HepG2 (cell line): ENCODE results near the gene HSPB2. TPM values are rescaled to one million over a fixed set of nuclear protein-coding genes. Genes with fewer than 3 reads are reported as not detected.

Source experiments
- ATAC-seq: fragments of 200-7000 bp; cut with Tn5 transposase; 3 replicates; pipeline ENCODE4 v1.9.1; 2020; ENCODE audit warnings: mild to moderate bottlenecking, moderate library complexity
- BruUV-seq: library from RNA; stranded (reverse); fragments of 400-500 nt; replicated peaks from 2 replicates; lab custom pipeline; 2021; lab: Mats Ljungman, UMichigan
- CTCF ChIA-PET: fragments of 300-600 bp; formaldehyde crosslinking; extraction: SDS; loops from one replicate; lab custom pipeline; 2021; ENCODE audit warnings: low total read pairs, inconsistent platforms, low intra/inter-chr PET ratio; lab: Yijun Ruan, JAX
- POLR2A ChIA-PET: fragments of 350-600 bp; sonication (Branson Sonifier 250); formaldehyde crosslinking; loops from one replicate; lab custom pipeline; 2020; ENCODE audit warnings: antibody characterized with exemption, inconsistent platforms; lab: Yijun Ruan, JAX
- DNase-seq: peaks from one replicate; pipeline ENCODE4 v3.0.0-alpha.2; 2015; ENCODE audit warnings: low spot score
- FAIRE-seq: peaks from 3 replicates; lab custom pipeline; 2011; peaks lifted over from hg19 to GRCh38; lab: Jason Lieb, UNC
- H2AFZ ChIP-seq: one replicate; pipeline ENCODE4 v1.6.1; 2011; ENCODE audit warnings: low read length, inconsistent platforms
- H3K27ac ChIP-seq: fragments of 300-600 bp; 3 replicates; pipeline ENCODE4 v1.8.0; 2011; ENCODE audit warnings: mixed run types, mild to moderate bottlenecking, mixed read lengths, low read length, inconsistent platforms; ENCODE audit not compliant: insufficient read depth; ENCODE audit errors: extremely low read length
- H3K27me3 ChIP-seq, 2 experiments: fragments of 200-600 bp in 1 of 2; 2 replicates in 1 of 2; 3 replicates in 1 of 2; pipeline versions ENCODE4 v1.6.0 to v1.8.0; 2011; ENCODE audit warnings: low read length in 2 of 2, mild to moderate bottlenecking in 2 of 2, moderate library complexity in 2 of 2, inconsistent platforms in 1 of 2; ENCODE audit not compliant: insufficient read depth in 2 of 2, control insufficient read depth in 1 of 2
- H3K36me3 ChIP-seq, 2 experiments: fragments of 200-600 bp in 1 of 2; replicated peaks in 1 of 2; 2 replicates in 1 of 2; 3 replicates in 1 of 2; pipeline versions ENCODE4 v1.5.1 to v1.8.0; 2011; ENCODE audit warnings: low read length in 2 of 2, inconsistent platforms in 1 of 2; ENCODE audit not compliant: insufficient read depth in 2 of 2, control insufficient read depth in 1 of 2
- H3K4me1 ChIP-seq: 2 replicates; pipeline ENCODE4 v1.5.1; 2012; ENCODE audit warnings: low read length, inconsistent platforms; ENCODE audit not compliant: insufficient read depth
- H3K4me2 ChIP-seq: 2 replicates; pipeline ENCODE4 v1.6.0; 2011; ENCODE audit warnings: low read depth, low read length, inconsistent platforms
- H3K4me3 ChIP-seq, 3 experiments: fragments of 200-600 bp in 1 of 3; sonication (generic), shearing (Covaris generic) in 1 of 3; replicated peaks in 1 of 3; 2 replicates each; pipeline ENCODE4 v1.5.1; 2011 to 2016; ENCODE audit warnings: low read length in 3 of 3, inconsistent platforms in 2 of 3, low read depth in 2 of 3, mild to moderate bottlenecking in 2 of 3, control low read depth in 1 of 3, mixed read lengths in 1 of 3; ENCODE audit not compliant: insufficient read depth in 1 of 3
- H3K79me2 ChIP-seq: one replicate; pipeline ENCODE4 v1.6.1; 2011; ENCODE audit warnings: low read length, inconsistent platforms; ENCODE audit not compliant: insufficient read depth
- H3K9ac ChIP-seq: 2 replicates; pipeline ENCODE4 v1.6.0; 2011; ENCODE audit warnings: mild to moderate bottlenecking, low read depth, low read length, inconsistent platforms; ENCODE audit not compliant: insufficient read depth
- H3K9me3 ChIP-seq: 2 replicates; pipeline ENCODE4 v1.5.1; 2012; ENCODE audit warnings: mild to moderate bottlenecking, low read length
- H4K20me1 ChIP-seq: 2 replicates; pipeline ENCODE4 v1.6.0; 2011; ENCODE audit warnings: inconsistent platforms, mild to moderate bottlenecking, low read length, moderate library complexity; ENCODE audit not compliant: insufficient read depth
- ARNTL ChIP-seq: sonication (generic); formaldehyde crosslinking; IDR thresholded peaks from 2 replicates; pipeline ENCODE4 v1.4.0; 2020; ENCODE audit warnings: mild to moderate bottlenecking, missing genetic modification reagents
- CBX5 ChIP-seq: sonication (generic); formaldehyde crosslinking; IDR thresholded peaks from 2 replicates; pipeline ENCODE4 v1.4.0; 2020; ENCODE audit warnings: missing genetic modification reagents, borderline replicate concordance
- CREB1 ChIP-seq, 2 experiments: fragments of 450-650 bp in 1 of 2; IDR thresholded peaks; 2 replicates each; pipeline ENCODE4 v1.6.1; 2016 to 2017; ENCODE audit warnings: control low read depth in 1 of 2, mild to moderate bottlenecking in 1 of 2, missing compliant biosample characterization in 1 of 2, missing genetic modification characterization in 1 of 2
- DPF2 ChIP-seq: sonication (generic); formaldehyde crosslinking; IDR thresholded peaks from 2 replicates; pipeline ENCODE4 v1.4.0; 2020; ENCODE audit warnings: mild to moderate bottlenecking, low read depth, missing genetic modification reagents, borderline replicate concordance
- FOXC1 ChIP-seq: sonication (generic); formaldehyde crosslinking; IDR thresholded peaks from 2 replicates; pipeline ENCODE4 v1.8.0; 2022; ENCODE audit warnings: mild to moderate bottlenecking, missing genetic modification reagents, borderline replicate concordance
- HIVEP1 ChIP-seq: sonication (generic); formaldehyde crosslinking; IDR thresholded peaks from 2 replicates; pipeline ENCODE4 v1.4.0; 2020; ENCODE audit warnings: mild to moderate bottlenecking, missing genetic modification reagents
- HOXA5 ChIP-seq: sonication (generic); formaldehyde crosslinking; IDR thresholded peaks from 2 replicates; pipeline ENCODE4 v1.4.0; 2020; ENCODE audit warnings: missing genetic modification reagents
- KLF16 ChIP-seq, 2 experiments: sonication (generic) in 1 of 2; formaldehyde crosslinking in 1 of 2; IDR thresholded peaks; 2 replicates each; pipeline versions ENCODE4 v1.6.1 to v1.8.0; 2016 to 2023; ENCODE audit warnings: missing genetic modification reagents in 2 of 2, missing compliant biosample characterization in 1 of 2
- MEF2D ChIP-seq: sonication (generic); formaldehyde crosslinking; IDR thresholded peaks from 2 replicates; pipeline ENCODE4 v1.5.1; 2020; ENCODE audit warnings: mild to moderate bottlenecking, missing genetic modification reagents
- NFIC ChIP-seq: IDR thresholded peaks from 2 replicates; pipeline ENCODE4 v1.6.1; 2012; ENCODE audit warnings: mild to moderate bottlenecking, low read length, inconsistent platforms
- POLR2A ChIP-seq, 2 experiments: IDR thresholded peaks; 2 replicates each; pipeline ENCODE4 v1.6.1; 2011; ENCODE audit warnings: low read depth in 2 of 2, low read length in 2 of 2, mild to moderate bottlenecking in 1 of 2, moderate library complexity in 1 of 2; ENCODE audit not compliant: insufficient read depth in 1 of 2
- SRSF9 ChIP-seq: fragments of 200-400 bp; formaldehyde crosslinking; IDR thresholded peaks from 2 replicates; pipeline ENCODE4 v1.6.1; 2018; ENCODE audit warnings: borderline replicate concordance, mild to moderate bottlenecking, low read depth, low read length; ENCODE audit not compliant: insufficient read depth, poor library complexity, severe bottlenecking
- SSRP1 ChIP-seq: IDR thresholded peaks from 2 replicates; pipeline ENCODE4 v1.6.1; 2016; ENCODE audit warnings: control low read depth
- TARDBP ChIP-seq: sonication (generic); formaldehyde crosslinking; IDR thresholded peaks from 2 replicates; pipeline ENCODE4 v1.8.0; 2022; ENCODE audit warnings: mild to moderate bottlenecking, missing genetic modification reagents
- TBL1XR1 ChIP-seq: fragments of 150-350 bp; IDR thresholded peaks from 2 replicates; pipeline ENCODE4 v1.6.1; 2014; ENCODE audit warnings: borderline replicate concordance, low read length; ENCODE audit not compliant: partially characterized antibody
- ZBTB8A ChIP-seq: sonication (generic); formaldehyde crosslinking; IDR thresholded peaks from 2 replicates; pipeline ENCODE4 v1.4.0; 2020; ENCODE audit warnings: mild to moderate bottlenecking, low read depth, missing genetic modification reagents, borderline replicate concordance
- ZNF136 ChIP-seq: sonication (generic); formaldehyde crosslinking; IDR thresholded peaks from 2 replicates; pipeline ENCODE4 v1.8.1; 2022; ENCODE audit warnings: low read depth, mild to moderate bottlenecking, moderate library complexity, missing genetic modification reagents
- ZNF207 ChIP-seq: fragments of 450-650 bp; IDR thresholded peaks from 2 replicates; pipeline ENCODE4 v1.6.1; 2016; ENCODE audit warnings: antibody characterized with exemption, borderline replicate concordance
- ZNF431 ChIP-seq: sonication (generic); formaldehyde crosslinking; IDR thresholded peaks from 2 replicates; pipeline ENCODE4 v1.9.0; 2022; ENCODE audit warnings: missing genetic modification reagents, low read depth, mild to moderate bottlenecking, borderline replicate concordance
- ZNF530 ChIP-seq: sonication (generic); formaldehyde crosslinking; IDR thresholded peaks from 2 replicates; pipeline ENCODE4 v1.5.0; 2020; ENCODE audit warnings: low read depth, mild to moderate bottlenecking, missing genetic modification reagents
- ZNF605 ChIP-seq: sonication (generic); formaldehyde crosslinking; IDR thresholded peaks from 2 replicates; pipeline ENCODE4 v1.8.0; 2022; ENCODE audit warnings: mild to moderate bottlenecking, missing genetic modification reagents
- ZNF709 ChIP-seq: sonication (generic); formaldehyde crosslinking; IDR thresholded peaks from 2 replicates; pipeline ENCODE4 v1.5.0; 2020; ENCODE audit warnings: mild to moderate bottlenecking, missing genetic modification reagents
- ZNF816 ChIP-seq: sonication (generic); formaldehyde crosslinking; IDR thresholded peaks from 2 replicates; pipeline ENCODE4 v1.8.0; 2022; ENCODE audit warnings: missing genetic modification reagents, mild to moderate bottlenecking, borderline replicate concordance
- WGBS: methylation state at CpG from one replicate; pipeline ENCODE4 v1.1.6; 2017; ENCODE audit warnings: low lambda C conversion rate; 5-methylcytosine and 5-hydroxymethylcytosine counted together
- in situ Hi-C: cut with HindIII; loops from 2 replicates; pipeline ENCODE4 v1.10.0; 2017; ENCODE audit warnings: low pct_unique_long_range_greater_than_20kb; ENCODE audit not compliant: extremely low pct_ligation_motif_present
- intact Hi-C: fragments of 100-400 bp; cut with micrococcal nuclease; formaldehyde crosslinking; loops from one replicate; pipeline ENCODE4 v1.10.0; 2022; ENCODE audit not compliant: unreplicated experiment
- polyA plus RNA-seq, 8 experiments: library from polyadenylated mRNA; depleted of rRNA in 3 of 8; stranded (reverse) in 7 of 8; unstranded in 1 of 8; fragments of >200 nt; fragmentation: Illumina TruSeq in 4 of 8; extraction: Trizol in 4 of 8; gene quantifications; 2 replicates each; pipeline versions ENCODE4 v1.2.1 to v1.2.3, GENCODE V29; 2011 to 2016; ENCODE audit warnings: low read depth in 4 of 8, missing spikeins in 1 of 8, mixed read lengths in 1 of 8; ENCODE audit not compliant: insufficient read depth in 1 of 8
- total RNA-seq, 5 experiments: library from RNA; depleted of rRNA; stranded (reverse); fragments of >200 nt; fragmentation: Illumina TruSeq; extraction: Trizol; gene quantifications; 2 replicates each; pipeline ENCODE4 v1.2.3, GENCODE V29; 2016; ENCODE audit warnings: low read depth in 1 of 5
- TF ChIP-seq, protein P1 (sequence below): sonication (generic); formaldehyde crosslinking; IDR thresholded peaks from 2 replicates; pipeline ENCODE4 v1.4.0; 2020; ENCODE audit warnings: low read depth, mild to moderate bottlenecking, missing genetic modification reagents

The HSPB2 gene
- total and polyA plus RNA-seq, 2 of the 13 experiments (the other 11 are each of a cell fraction or from before 2014, with no cell fraction given), result 0.04 TPM; not detected in 1

DNA sequence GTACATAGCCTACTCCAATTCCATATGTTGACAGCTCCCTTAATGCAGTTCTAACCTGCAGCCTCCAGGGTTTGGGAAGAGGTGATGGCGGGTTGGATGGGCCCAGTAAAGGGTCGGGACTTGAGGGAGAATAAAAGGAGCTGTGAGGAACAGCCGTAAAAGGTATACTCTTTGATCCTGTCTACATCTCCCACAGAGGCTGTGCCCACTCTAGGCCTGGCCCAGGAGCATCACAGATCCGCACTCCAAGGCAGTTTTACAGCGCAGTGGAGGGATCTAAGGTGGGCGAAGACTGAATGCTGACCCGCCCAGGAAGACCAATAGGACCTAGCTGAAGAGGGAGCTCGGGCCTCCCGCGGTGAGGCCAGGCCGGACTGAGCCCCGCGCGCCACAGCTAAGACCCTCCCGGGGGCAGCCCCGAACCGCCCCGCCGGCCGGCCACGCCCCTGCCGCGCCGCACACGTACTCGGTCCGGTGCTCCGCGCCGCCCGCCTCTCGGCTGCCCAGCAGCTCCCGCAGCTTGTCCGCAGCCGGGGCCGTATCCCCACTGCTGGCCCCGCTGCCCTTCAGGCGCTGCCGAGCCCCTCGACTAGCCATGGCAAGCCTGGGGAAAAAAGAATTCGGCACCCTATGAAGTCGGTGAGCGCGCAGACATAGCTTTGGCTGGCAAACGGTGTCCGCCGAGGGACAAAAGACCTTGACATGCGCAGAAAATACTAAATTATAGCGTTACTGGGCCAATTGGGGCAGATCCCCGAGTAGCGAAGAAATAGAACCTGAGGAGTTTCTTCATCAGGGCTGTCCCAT, 41.4 kb upstream of the HSPB2 start, which contains the start of gene ALG9 (continued):
- no peak for TF ChIP-seq ZNF207
- TF ChIP-seq KLF16 (CRISPR knock-in tag; IDR thresholded peaks at IDR 0.05), result peak in 1 of 2 experiments; percentile 61; a peak in 1 of 4 replicates
- TF ChIP-seq POLR2A (IDR thresholded peaks at IDR 0.05; ENCODE audit: insufficient read depth in 1 of 2, low read depth in 2 of 2, low read length in 2 of 2), result peak; percentile 57 to 62
- TF ChIP-seq ZBTB8A, result no peak
- no peak for TF ChIP-seq MEF2D (CRISPR knock-in tag)
- TF ChIP-seq TARDBP (CRISPR knock-in tag), result peak; percentile 65; the same call in 1 of the 2 replicates
- TF ChIP-seq TBL1XR1, result no peak
- TF ChIP-seq CBX5, result no peak
- TF ChIP-seq SSRP1, result no peak
- 0 out of 2 replicates have a peak, but pooled peaks have one; percentile 40 for TF ChIP-seq HIVEP1

DNA sequence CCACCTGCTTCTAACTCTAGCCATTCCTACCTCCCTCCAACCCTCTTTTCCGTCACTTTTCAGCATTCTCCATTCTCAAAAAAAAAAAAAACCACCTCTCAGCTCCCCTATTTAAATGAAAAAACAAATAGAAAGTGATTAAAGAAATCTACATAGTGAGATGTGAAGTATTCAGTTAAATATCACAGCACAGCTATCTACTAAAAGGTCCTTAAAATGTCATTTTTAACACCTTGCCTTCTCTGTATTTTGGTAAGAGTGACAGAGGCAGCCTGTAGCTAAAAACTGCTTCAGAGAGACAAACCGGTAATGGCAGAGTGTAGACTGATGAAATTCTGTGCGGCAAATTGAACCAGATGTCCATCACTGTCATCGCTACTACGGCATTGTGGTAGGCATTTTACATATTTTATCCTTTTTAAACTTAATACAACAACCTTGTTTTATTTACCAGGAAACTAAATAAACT, 40.8 kb upstream of the HSPB2 start:
- H3K4me1 ChIP-seq, result peaks cover 24% of the 10 kb centered on the region
- peak overlapping the region; percentile 92 for H3K27ac ChIP-seq
- in situ Hi-C loops, result no loop called here
- H3K4me3 ChIP-seq, result peak overlapping the region; percentile 94 to 98 (median 95)
- peaks cover 7 to 24% of the 10 kb centered on the region in 2 experiments; a peak in 4 of 5 replicates for H3K36me3 ChIP-seq
- TSS peak; percentile 78 for BruUV-seq
- intact Hi-C loops, result no loop called here
- ATAC-seq, result no peak
- 51% methylated on average over 5 of the region's 5 CpGs for WGBS
- no peak for FAIRE-seq
- H3K9me3 ChIP-seq, result no peaks in the 10 kb centered on the region
- CTCF ChIA-PET, result no interaction called here
- no peaks in the 10 kb centered on the region for H3K27me3 ChIP-seq
- DNase-seq, result no peak
- POLR2A ChIA-PET, result interaction anchor here (0.8 to 2.8 kb wide), 14 partner anchors 8 to 215 kb away, joined by 3 to 21 read pairs (median 6); partner anchors contain the start of genes C11orf52, CFAP68, PPP2R1B and SDHD
- peak overlapping the region; percentile 92 for H3K9ac ChIP-seq
- H4K20me1 ChIP-seq, result no peaks in the 10 kb centered on the region
- peak overlapping the region; percentile 95 for H2AFZ ChIP-seq
- H3K4me2 ChIP-seq, result peak overlapping the region; percentile 97
- H3K79me2 ChIP-seq, result peaks cover 4% of the 10 kb centered on the region
- TF ChIP-seq ZNF431 (CRISPR knock-in tag) (no peak), ZNF136 (CRISPR knock-in tag) (0 out of 2 replicates have a peak, but pooled peaks have one; percentile 9), DPF2 (CRISPR knock-in tag) (no peak), FOXC1 (CRISPR knock-in tag) (no peak), HOXA5 (CRISPR knock-in tag) (no peak), ZNF605 (no peak), ZNF709 (no peak), ZNF816 (CRISPR knock-in tag) (no peak; the same call in 1 of the 2 replicates), ZNF530 (CRISPR knock-in tag) (no peak), ARNTL (CRISPR knock-in tag) (no peak), NFIC (0 out of 2 replicates have a peak, but pooled peaks have one; percentile 31), SRSF9 (no peak), CREB1 (IDR thresholded peaks at IDR 0.05) (no peak), CREB1 (CRISPR knock-in tag; IDR thresholded peaks at IDR 0.05) (peak; percentile 55; the same call in 1 of the 2 replicates)
- TF ChIP-seq, protein P1, sequence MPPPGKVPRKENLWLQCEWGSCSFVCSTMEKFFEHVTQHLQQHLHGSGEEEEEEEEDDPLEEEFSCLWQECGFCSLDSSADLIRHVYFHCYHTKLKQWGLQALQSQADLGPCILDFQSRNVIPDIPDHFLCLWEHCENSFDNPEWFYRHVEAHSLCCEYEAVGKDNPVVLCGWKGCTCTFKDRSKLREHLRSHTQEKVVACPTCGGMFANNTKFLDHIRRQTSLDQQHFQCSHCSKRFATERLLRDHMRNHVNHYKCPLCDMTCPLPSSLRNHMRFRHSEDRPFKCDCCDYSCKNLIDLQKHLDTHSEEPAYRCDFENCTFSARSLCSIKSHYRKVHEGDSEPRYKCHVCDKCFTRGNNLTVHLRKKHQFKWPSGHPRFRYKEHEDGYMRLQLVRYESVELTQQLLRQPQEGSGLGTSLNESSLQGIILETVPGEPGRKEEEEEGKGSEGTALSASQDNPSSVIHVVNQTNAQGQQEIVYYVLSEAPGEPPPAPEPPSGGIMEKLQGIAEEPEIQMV (CRISPR knock-in tag), result no peak
